A673 (cell line): ENCODE measurements around the gene SLC35A2. TPM values are rescaled to one million over a fixed set of nuclear protein-coding genes. Genes with fewer than 3 reads are reported as not detected.

Experiments used
- BruUV-seq: library from RNA; stranded (reverse); fragments of 400-500 nt; replicated peaks from 2 replicates; lab custom pipeline; 2021; lab: Mats Ljungman, UMichigan
- CTCF ChIA-PET: fragments of 300-600 bp; sonication (Branson Sonifier 250); formaldehyde crosslinking; loops from one replicate; lab custom pipeline; 2022; ENCODE audit warnings: antibody characterized with exemption; lab: Charles Lee
- POLR2A ChIA-PET: fragments of 300-600 bp; sonication (Branson Sonifier 250); formaldehyde crosslinking; loops from one replicate; lab custom pipeline; 2022; ENCODE audit warnings: antibody characterized with exemption; ENCODE audit not compliant: low non-redundant PET; lab: Charles Lee
- DNase-seq: peaks from one replicate; pipeline ENCODE4 v3.0.0-alpha.2; 2015; ENCODE audit warnings: low spot score
- H3K27ac ChIP-seq: fragments of 200-600 bp; sonication (generic); 2 replicates; pipeline ENCODE4 v1.5.1; 2016; ENCODE audit warnings: mixed run types, low read depth, mild to moderate bottlenecking, mixed read lengths, antibody characterized with exemption, low read length; ENCODE audit not compliant: poor library complexity, severe bottlenecking
- H3K27me3 ChIP-seq: fragments of 200-600 bp; sonication (generic); replicated peaks from 2 replicates; pipeline ENCODE4 v1.6.1; 2017; ENCODE audit warnings: mixed run types, low read depth, mild to moderate bottlenecking, mixed read lengths, antibody characterized with exemption, low read length; ENCODE audit not compliant: insufficient read depth, poor library complexity
- H3K36me3 ChIP-seq: fragments of 200-600 bp; sonication (generic); 2 replicates; pipeline ENCODE4 v1.6.1; 2016; ENCODE audit warnings: mixed run types, mild to moderate bottlenecking, mixed read lengths, antibody characterized with exemption, low read length; ENCODE audit not compliant: insufficient read depth, poor library complexity, severe bottlenecking
- H3K4me1 ChIP-seq: fragments of 200-600 bp; sonication (generic); 2 replicates; pipeline ENCODE4 v1.6.1; 2017; ENCODE audit warnings: mixed run types, mild to moderate bottlenecking, mixed read lengths, antibody characterized with exemption, low read length; ENCODE audit not compliant: insufficient read depth, poor library complexity, severe bottlenecking
- H3K4me3 ChIP-seq: fragments of 200-600 bp; sonication (generic); 2 replicates; pipeline ENCODE4 v1.5.1; 2016; ENCODE audit warnings: low read depth, mixed run types, mild to moderate bottlenecking, mixed read lengths, low read length; ENCODE audit not compliant: poor library complexity, severe bottlenecking
- H3K9me3 ChIP-seq: fragments of 200-600 bp; sonication (generic); 2 replicates; pipeline ENCODE4 v1.6.1; 2016; ENCODE audit warnings: mixed run types, low read depth, mild to moderate bottlenecking, mixed read lengths, antibody characterized with exemption, low read length; ENCODE audit not compliant: poor library complexity, severe bottlenecking
- CTCF ChIP-seq: fragments of 300-800, 200-600 bp; sonication (generic); conservative IDR thresholded peaks from 2 replicates; pipeline ENCODE4 v1.5.1; 2017; ENCODE audit warnings: low read depth, mild to moderate bottlenecking, antibody characterized with exemption, low read length, moderate library complexity, mixed read lengths
- EZH2 ChIP-seq: fragments of 200-600 bp; sonication (generic); IDR thresholded peaks from 2 replicates; pipeline ENCODE4 v1.6.1; 2017; ENCODE audit warnings: borderline replicate concordance, low read depth, mild to moderate bottlenecking, mixed read lengths, antibody characterized with exemption, low read length; ENCODE audit not compliant: poor library complexity, severe bottlenecking
- intact Hi-C: fragments of 100-400 bp; cut with micrococcal nuclease; formaldehyde crosslinking; loops from one replicate; pipeline ENCODE4 v1.10.0; 2022; ENCODE audit not compliant: unreplicated experiment
- total RNA-seq: library from RNA; stranded (reverse); gene quantifications from 2 replicates; pipeline ENCODE4 v1.2.3, GENCODE V29; 2021

SLC35A2 gene
- total RNA-seq, 1 experiment from 2014 or later: 30.4 TPM

GRCh38 chrX:48919360-48919841, 8.0 kb upstream of the SLC35A2 start:
- H3K27me3 ChIP-seq: no peaks in the 10 kb centered on the region
- TF ChIP-seq EZH2 (no peak), CTCF (no peak)
- POLR2A ChIA-PET: no interaction called here
- CTCF ChIA-PET: interaction anchor here (0.6 kb wide), 1 partner anchor 271 kb away, joined by 5 read pairs; no protein-coding TSS in a partner anchor
- BruUV-seq: no TSS peak
- H3K4me3 ChIP-seq: peak overlapping the region; percentile 69
- peak overlapping the region; percentile 48 for H3K27ac ChIP-seq
- H3K4me1 ChIP-seq: peaks cover 4% of the 10 kb centered on the region
- H3K9me3 ChIP-seq: no peaks in the 10 kb centered on the region
- intact Hi-C loops: loop anchor here (5.0 kb wide), 1 partner anchor 322 kb away; the partner anchor contains the start of gene WDR13
- DNase-seq: no peak
- H3K36me3 ChIP-seq: peaks cover 8% of the 10 kb centered on the region

DNA sequence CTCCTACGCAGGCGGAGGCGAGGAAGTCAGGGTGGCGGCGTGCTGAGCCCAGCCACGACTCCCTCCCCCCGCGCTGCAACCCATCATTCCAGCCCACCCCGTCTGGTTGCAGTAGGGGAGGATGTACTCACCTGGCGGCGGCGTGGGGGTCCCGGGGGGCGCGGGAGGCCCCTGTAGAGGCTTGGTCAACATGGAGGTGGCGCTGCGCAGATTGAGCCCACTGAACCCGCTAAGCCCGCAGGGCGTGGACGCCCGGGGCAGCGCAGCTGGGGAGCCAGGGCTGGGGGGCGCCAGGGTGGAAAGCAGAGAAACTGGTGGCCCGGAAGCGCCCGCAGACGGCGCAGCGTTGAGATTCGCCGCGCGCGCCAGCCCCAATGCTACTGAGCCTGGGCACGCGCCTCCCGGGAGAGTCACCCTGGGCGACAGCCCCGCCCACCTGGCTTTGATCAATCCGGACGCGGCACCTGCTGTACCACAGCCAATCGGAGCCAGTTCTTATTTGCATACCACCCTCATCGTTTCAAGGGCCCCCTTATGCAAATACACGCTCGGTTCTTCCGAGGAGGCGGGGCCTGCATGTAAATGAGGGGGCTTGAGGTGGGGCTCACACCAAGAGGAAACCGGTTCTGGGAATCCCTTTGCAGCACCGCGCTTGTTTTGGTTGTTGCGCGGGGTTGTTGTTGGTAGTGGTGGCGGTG, 7.3 kb upstream of the SLC35A2 start, which contains the start of gene PIM2:
TSS of gene PIM2 (minus strand) at position 382 of the 698 bp plus-strand sequence. CDS start at position 192, 190 bp downstream.
- peaks cover 9% of the 10 kb centered on the region for H3K36me3 ChIP-seq
- peak within 1 kb of the TSS; percentile 69 for H3K4me3 ChIP-seq
- no peaks in the 10 kb centered on the region for H3K9me3 ChIP-seq
- intact Hi-C loops: loop anchor here (5.0 kb wide), 1 partner anchor 321 kb away; the partner anchor contains the start of gene WDR13
- TF ChIP-seq CTCF: no peak
- TF ChIP-seq EZH2: no peak
- CTCF ChIA-PET: interaction anchor here (0.6 kb wide), 1 partner anchor 270 kb away, joined by 5 read pairs; no protein-coding TSS in a partner anchor
- H3K27me3 ChIP-seq: no peaks in the 10 kb centered on the region
- POLR2A ChIA-PET: no interaction called here
- H3K27ac ChIP-seq: peak within 1 kb of the TSS; percentile 81
- DNase-seq: peak; percentile 95
- H3K4me1 ChIP-seq: peaks cover 4% of the 10 kb centered on the region
- no TSS peak for BruUV-seq

- H3K27ac ChIP-seq: peak overlapping the region; percentile 81
Measured at GRCh38 chrX:48918301-48918642, 6.8 kb upstream of the SLC35A2 start.

More at GRCh38 chrX:48918301-48918642, 6.8 kb upstream of the SLC35A2 start:
- H3K36me3 ChIP-seq: peaks cover 8% of the 10 kb centered on the region
- intact Hi-C loops: loop anchor here (5.0 kb wide), 1 partner anchor 321 kb away; the partner anchor contains the start of gene WDR13
- no peaks in the 10 kb centered on the region for H3K9me3 ChIP-seq
- BruUV-seq: no TSS peak
- H3K4me3 ChIP-seq: peak overlapping the region; percentile 69
- no peak for DNase-seq
- no peaks in the 10 kb centered on the region for H3K27me3 ChIP-seq
- POLR2A ChIA-PET: no interaction called here
- no peak for TF ChIP-seq CTCF
- no peak for TF ChIP-seq EZH2
- CTCF ChIA-PET: no interaction called here
- H3K4me1 ChIP-seq: peaks cover 4% of the 10 kb centered on the region
